Stimulated activated CD4-positive, alpha-beta T cell treated with anti-CD3 and anti-CD28 coated beads, Interleukin-1b, Interleukin-23, amount 100 ng/mL, for 24 hours (primary cell): ENCODE measurements around the gene HDDC2.

Experiments
- DNase-seq, 4 experiments: peaks; one replicate each; pipeline ENCODE4 v3.0.0-alpha.2; 2020; ENCODE audit warnings: low read depth in 4 of 4, low spot score in 1 of 4

HDDC2 gene

GRCh38 chr6:125245109-125245508 is 56.7 kb downstream of the HDDC2 start:
- DNase-seq, result no peak

- DNase-seq, result no peak
Measured at GRCh38 chr6:125237764-125238163, 64.0 kb downstream of the HDDC2 start.

GRCh38 chr6:125236536-125237327 is 65.0 kb downstream of the HDDC2 start:
- DNase-seq, result no peak

GRCh38 chr6:125233202-125233601 is 68.6 kb downstream of the HDDC2 start:
- no peak for DNase-seq

GRCh38 chr6:125232466-125232865 is 69.3 kb downstream of the HDDC2 start:
- DNase-seq, result no peak

GRCh38 chr6:125231574-125232343 is 70.0 kb downstream of the HDDC2 start:
- no peak for DNase-seq

- no peak for DNase-seq
Measured at GRCh38 chr6:125231133-125231532, 70.6 kb downstream of the HDDC2 start.

GRCh38 chr6:125230674-125231073 is 71.1 kb downstream of the HDDC2 start:
- no peak for DNase-seq

GRCh38 chr6:125228981-125229479 is 72.7 kb downstream of the HDDC2 start:
- no peak for DNase-seq

- DNase-seq, result no peak
Measured at GRCh38 chr6:125227244-125227643, 74.5 kb downstream of the HDDC2 start.
